GM19395 (cell line): Measurements from ENCODE around the gene HSPB8.

Experiments
- ATAC-seq: cut with Tn5 transposase; IDR thresholded peaks from one replicate; pipeline ENCODE4 v1.9.1; 2021; ENCODE audit warnings: mild to moderate bottlenecking, moderate library complexity; ENCODE audit not compliant: unreplicated experiment

The HSPB8 gene

DNA sequence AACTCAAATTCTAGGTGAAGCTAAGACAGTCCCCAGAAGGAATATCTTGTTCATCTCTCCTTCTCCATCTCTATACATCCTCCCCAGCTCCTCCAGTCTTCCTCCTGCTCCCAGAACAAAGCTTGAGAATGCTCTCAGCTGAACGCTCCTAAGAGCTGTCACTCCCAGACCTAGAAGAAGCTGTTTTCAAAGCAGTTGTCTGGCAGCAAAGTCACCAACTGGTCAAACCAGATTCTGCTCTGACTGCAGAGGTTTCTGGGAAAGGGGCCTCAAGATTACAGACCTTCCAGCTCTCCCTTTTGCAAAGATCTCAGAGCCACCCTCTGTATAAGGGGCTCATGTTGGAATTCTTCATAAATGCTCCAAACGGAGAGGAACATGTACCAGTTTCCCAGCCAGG lies 9.6 kb upstream of the HSPB8 start:
- ATAC-seq: no peak

DNA sequence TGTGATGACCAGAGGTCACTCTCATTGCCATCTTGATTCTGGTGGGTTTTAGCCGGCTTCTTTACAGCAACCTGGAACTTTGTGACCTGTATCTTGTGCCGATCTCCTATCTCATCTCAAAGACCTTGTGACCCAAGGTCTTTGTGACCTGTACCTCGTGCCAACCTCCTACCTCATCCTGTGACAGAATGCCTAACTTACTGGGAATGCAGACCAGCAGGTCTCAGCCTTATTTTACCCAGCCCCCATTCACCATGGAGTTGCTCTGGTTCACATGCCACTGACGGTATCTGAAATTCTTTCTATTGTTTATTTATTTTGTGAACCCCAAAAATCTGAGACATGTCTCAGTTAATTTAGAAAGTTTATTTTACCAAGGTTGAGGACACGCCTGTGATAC lies 7.4 kb upstream of the HSPB8 start:
- ATAC-seq: no peak

DNA sequence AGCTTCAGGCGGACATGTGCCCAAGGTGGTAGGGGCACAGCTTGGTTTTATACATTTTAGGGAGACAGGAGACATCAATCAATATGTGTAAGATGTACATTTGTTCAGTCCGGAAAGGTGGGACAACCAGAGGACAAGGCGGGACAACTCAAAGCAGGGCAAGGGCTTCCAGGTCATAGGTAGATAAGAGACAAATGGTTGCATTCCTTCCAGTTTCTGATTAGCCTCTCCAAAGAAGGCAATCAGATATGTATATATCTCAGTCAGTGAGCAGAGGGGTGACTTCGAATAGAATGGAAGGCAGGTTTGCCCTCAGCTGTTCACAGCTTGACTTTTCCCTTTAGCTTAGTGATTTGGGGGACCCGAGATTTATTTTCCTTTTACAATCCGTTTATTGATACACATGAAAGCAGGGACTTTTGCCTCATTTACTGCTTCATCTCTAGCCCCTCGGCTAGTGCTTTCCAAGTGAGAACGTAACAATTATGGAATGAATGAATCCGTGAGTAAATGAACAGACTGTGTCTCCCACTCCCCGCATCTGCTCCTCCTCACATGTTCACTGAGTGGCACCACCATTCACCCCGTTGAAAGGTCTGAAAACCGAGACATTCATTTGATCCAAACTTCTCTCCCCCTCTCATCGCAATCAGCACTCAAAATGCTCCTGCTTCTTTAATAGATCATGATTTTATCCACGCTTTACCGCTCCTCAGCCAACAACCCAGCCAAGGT lies 6.9 kb upstream of the HSPB8 start:
- ATAC-seq: no peak

DNA sequence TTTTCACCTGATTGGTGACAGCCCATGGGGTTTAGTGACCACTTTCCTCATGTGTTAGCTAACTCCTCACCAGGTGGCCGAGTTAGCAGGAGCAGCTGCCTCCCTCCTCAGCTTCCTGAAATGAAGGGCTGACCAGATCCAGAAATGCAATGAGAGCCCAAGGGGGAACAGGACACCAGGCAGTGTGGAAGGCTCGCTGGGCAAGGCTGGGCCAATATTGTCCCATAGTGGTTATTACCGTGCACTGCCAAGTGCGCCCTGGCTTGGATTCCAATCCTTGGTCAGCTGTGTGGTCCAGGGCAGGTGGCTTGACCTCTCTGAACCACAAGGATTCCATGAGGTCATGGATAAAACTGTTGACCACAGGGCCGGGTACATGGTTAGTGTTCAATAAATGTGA lies 3.6 kb upstream of the HSPB8 start:
- ATAC-seq: no peak

DNA sequence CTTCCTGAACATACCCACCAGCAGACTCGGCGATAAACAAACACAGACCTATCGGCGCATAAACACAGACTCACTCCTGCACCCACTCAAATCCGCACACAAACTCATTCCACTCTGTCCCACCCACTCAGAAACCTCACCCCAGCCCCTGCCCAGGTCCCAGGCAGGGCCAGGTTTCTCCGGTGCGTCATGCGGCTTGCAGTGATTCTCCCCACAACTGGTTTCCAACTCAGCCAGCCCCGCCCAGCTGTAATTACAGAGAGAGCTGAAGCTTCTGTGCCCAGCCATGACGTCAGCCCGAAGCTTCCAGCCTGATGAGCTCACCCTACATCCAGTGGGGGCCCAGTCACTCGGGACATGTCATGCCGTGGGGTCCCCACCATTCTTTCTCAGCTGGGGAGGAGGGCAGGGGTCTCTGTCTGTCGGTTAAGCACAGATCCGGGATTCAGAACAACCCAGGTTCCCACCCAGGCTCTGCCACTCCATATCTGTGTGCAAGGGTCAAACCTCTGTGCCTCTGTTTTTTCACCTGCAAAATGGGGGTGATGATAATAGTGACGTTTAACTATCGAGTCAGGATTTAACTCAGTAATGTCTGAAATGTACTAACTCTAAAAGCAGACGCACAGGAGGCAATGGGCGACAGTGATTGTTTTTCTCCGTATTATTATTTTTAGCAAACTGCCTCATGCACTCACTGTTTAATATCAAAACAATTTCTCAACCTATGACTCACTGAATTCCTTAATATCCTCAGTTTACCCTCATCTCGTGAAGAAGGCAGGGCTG lies 2.3 kb upstream of the HSPB8 start:
- no peak for ATAC-seq

DNA sequence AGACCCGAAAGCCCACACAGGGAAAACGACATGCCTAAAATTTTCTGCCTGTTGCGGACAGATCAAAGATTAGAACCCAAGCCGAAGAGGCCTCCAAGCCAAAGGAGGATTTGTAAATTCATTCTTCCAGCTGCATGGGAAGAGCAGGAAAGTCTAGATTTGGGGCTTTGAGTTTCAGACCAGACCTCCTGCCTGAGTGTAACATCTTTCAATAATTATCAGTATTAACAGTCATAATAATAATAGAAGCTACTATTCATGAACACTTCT lies 1.7 kb upstream of the HSPB8 start:
- no peak for ATAC-seq

DNA sequence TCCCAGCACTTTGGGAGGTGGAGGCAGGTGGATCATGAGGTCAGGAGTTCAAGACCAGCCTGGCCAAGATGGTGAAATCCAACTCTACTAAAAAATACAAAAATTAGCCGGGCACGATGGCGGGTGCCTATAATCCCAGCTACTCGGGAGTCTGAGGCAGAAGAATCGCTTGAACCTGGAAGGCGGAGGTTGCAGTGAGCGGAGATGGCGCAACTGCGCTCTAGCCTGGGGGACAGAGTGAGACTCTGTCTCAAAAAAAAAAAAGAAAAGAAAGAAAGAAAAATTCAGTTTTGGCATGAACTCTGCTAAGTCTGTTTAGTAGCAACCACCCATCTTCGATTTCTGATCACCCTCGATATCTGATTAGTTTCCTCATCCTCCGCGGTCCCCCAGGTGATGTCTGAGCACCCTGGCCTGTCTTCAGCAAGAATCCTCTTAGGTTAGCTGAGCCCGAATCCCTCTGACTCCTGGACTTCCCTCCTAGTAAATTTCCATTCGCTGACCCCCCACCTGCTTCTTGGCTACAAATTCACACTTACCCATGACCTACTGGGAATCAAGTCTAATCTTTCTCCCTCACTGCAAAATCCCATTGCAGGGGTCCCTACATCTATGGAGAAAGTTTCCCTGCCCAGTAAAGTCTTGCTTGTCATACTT lies 879 bp upstream of the HSPB8 start:
- ATAC-seq: no peak

DNA sequence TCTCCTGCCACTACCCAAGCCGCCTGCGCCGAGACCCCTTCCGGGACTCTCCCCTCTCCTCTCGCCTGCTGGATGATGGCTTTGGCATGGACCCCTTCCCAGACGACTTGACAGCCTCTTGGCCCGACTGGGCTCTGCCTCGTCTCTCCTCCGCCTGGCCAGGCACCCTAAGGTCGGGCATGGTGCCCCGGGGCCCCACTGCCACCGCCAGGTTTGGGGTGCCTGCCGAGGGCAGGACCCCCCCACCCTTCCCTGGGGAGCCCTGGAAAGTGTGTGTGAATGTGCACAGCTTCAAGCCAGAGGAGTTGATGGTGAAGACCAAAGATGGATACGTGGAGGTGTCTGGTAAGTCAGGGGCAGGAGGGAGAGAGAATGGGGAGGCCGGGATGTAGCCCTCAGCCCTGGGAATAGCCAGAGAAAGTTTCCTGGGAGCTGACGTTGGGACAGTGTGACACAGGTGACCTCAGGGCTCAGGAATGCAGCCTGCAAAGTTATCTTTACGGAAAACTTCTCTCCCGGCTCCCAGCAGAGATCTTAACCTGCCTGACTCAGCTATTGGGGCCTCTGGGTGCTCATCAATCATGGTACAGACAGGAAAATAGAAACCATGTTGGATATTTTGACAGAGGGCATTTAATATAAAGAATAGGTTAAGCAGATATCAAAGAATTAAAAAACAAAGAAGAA lies 747 bp downstream of the HSPB8 start:
- no peak for ATAC-seq

DNA sequence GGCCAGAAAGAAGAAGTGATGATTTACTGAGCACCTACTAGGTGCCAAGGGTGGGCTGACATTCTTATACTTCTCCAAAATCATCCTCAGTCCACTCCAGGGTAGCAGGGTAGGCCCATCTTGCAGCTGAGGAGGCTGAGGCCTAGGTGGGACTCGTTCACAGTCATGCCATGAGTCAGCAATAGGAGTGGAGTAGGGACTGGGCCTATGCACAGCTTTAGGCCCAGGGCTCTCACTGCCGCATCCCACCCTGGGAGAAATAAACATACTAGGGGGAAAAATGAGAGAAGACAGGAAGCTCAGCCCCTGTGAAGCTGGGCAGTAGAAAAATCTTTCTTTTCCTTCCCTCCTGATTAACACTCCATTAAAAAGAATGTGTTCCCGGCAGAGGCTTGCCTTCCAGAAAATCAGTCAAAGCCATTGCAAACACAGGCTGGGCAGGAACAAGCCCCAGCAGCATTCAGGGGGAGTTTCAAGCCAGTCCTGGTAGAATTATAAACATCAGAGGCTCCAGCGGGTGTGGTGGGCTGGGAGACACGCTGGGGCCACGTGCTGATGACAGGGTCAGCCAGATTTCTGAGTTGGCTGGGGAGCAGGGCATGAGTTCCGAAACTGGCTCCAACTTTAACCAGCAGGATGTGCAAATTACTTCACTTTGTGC lies 1.8 kb downstream of the HSPB8 start:
- ATAC-seq: no peak

DNA sequence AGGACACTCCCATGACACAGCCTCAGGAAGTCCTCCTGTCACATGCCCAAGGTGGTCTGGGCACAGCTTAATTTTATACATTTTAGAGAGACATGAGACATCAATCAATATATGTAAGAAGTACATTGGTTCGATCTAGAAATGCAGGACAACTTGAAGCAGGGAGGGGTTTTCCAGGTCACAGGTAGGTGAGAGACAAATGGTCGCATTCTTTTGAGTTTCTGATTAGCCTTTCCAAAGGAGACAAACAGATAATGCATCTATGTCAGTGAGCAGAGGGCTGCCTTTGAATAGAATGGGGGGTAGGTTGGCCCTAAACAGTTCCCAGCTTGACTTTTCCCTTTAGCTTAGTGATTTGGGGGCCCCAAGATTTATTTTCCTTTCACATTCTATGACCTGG lies 2.5 kb downstream of the HSPB8 start:
- ATAC-seq: no peak

DNA sequence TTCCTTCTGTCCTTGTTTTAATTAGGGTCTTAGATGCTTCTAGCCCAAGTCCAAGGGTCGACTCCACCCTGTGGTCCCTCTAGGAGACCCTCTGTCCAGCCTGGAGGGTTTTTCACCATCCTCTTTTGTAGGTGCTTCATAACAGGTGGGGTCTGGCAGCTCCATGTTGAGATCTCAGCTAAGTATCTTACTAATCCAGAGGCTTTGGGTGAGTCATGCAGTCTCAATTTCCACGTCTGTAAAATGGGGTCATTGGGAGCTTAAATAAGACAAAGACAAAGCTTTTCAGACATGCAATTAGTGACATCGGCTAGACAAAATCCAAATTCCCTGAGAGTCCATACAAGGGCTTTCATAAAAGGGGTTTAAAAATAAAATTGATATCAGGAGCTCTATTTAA lies 3.2 kb downstream of the HSPB8 start:
- no peak for ATAC-seq

DNA sequence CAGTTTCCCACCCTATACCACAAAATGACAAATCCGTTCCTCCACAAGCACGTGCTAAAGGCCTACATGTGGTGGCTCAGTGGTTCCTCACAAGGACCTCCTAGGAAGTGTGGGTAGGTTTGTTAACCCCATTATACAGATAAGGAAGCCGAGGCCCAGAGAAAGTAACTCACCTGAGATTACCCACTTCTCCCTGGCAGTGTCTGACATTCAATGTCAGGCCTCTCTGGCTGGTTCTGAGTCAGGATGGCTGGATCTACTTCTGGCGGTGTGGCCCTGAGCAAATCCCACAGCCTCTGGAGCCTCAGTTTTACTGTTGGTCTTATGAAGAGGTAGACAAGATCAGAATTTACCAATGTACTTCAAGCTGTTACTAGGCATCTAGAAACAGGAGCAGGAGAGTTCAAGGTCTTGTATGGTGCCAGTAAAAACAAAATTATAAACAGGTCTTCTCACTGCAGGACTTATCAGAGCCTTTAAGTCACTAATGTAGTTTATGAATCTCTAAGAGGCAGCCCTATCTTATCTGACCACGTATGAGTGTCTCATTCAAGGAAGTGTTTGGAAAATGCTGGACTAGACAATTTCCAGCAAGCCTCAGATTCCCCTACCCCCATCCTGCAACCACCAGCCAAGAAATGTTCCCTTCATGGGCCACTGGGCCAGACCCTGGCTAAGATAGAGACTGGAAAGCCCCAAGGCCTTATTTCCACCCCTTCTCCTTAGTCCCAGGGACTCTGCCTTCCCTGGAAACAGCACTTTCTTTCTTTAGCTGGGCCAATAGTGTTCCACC lies 4.2 kb downstream of the HSPB8 start:
- ATAC-seq: no peak

DNA sequence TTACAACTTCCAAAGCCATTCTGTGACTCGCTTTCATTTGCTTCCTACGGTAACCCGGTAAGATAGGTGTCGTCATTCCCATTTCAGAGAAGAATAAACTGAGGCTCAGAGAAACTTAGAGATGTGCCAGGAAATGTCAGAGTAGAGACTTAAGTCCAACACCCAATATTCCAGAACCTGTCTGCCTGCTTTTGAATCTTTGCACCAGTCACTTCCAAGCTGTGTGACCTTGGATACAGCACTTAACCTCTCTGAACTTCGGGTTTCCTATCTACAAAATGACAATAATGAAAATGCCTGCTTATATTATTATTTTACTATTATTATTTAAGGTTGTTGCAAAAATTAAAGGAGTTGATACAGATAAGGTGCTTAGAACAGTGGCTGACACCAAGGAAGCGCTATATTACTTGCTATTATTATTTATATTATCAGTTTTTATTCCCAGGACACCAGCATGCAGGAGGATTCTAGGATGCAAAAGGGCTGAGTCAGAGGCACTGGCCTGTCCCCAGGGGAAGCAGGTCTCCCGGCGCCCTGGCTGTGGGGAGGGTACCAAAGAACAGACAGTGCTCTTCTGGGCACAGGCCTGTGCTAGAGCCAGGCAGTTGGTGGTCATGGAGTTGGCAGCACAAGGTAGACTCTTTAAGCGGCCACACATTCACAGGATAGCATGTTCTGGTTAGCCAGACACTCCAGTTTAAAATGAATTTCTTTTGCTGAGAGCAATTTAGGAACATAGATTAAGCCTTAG lies 5.4 kb downstream of the HSPB8 start:
- no peak for ATAC-seq

DNA sequence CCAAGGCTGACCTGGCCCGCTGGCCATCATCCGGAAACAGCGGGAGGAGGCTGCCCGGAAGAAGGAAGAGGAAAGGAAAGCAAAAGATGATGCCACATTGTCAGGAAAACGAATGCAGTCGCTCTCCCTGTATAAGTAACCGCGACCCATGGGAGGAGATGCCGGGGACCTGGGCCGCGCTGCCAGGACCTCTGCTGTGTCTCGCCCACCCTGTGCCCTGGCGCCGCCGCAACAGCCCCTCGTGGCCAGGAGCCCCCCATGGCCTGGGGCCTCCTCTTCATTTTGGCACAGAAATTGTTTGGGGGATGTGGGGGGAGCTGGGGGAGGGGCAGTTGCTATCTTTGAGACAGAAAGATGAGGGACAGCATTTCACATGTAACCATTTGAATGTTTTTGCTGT lies 16.5 kb downstream of the HSPB8 start:
- ATAC-seq: no peak

DNA sequence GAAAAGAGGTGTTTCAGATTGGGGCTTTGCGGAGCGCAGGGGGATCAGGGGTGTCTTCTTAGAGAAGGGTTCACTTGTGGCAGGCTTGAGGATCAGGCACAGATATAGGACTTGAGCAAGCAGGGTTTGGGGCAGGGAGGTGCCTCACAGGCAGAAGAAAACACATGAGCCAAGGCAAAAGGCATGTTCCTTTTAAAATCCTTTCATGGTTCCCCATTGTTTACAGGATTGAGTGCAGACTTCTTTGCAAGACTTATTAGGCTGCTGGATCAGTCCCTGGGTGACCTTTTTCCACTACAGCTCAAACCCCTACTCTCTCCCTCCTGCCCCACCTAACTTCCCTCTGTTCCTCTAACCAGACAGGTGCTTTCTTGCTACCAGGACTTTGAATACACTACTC lies 19.7 kb downstream of the HSPB8 start:
- no peak for ATAC-seq

DNA sequence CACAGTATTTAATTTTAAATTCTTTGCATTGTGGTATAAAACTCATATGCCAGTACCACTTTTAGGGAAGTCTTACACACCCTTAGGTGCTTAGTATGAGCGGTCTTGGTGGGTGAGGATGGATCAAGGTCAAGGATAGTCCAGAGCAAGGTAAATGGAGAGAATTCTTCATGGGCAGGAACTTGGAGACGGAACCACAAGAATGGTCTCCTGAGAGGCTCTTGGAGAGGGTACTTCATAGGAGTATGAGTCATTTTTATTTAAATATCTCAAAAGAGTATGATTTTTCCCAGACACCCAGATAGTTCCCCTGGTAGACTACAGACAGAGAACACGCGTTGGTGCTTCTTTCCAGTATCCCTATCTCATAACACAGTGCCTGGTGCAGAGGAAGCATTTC lies 21.9 kb downstream of the HSPB8 start:
- no peak for ATAC-seq

DNA sequence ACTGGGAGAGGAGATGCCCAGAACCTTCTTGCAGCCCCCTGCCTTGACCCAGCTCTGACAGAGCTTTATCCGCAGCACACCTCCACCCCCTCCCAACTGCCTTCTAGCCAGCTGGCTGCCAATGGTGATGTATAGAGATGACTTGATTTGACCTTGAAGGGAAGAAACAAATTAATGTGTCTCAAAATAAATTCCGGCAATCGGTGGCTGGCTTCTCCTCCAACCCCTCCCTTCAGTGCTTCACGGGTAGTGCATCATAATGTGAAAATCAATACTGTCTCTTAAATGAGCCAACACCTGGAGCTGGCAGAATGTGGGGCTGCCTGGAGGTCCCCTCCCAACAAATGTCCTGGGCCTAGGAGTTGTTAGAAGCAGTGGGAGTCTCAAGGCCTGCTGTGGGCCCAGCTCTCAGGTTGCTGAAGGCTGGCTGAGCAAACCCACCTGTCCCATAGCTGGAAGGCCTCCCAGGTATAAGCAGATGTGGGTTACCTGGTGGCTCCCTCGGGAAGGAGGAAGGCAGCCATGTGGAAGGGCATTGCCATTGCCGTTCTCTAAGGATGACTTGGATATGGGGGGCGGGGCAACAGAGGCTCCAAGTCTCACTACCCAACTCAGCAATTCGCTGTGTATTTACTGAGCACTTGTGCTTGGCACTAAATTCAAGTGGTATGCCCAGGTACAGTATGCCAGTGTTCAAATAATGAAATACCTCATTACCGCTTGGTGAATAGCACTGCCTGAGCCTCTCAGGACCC lies 23.2 kb downstream of the HSPB8 start:
- no peak for ATAC-seq

DNA sequence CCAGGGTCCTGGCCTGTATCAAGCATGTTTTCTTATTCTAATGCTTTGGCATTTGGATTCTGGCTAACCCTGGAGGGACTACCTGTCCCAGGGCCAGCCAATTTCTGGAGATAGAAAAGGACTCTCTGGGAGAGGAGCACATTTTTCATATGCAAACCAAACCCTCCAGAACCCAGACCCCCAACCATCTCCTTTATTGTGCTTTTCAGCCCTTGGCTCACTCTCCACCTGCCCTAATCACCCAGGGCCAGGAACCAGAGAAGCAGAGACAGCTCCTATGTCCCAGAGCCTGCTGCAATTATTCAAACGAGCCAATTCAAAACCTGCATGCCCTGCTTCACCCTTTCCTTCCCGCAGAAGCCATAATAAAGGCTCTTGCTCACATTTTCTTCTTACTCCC lies 23.8 kb downstream of the HSPB8 start:
- ATAC-seq: no peak

DNA sequence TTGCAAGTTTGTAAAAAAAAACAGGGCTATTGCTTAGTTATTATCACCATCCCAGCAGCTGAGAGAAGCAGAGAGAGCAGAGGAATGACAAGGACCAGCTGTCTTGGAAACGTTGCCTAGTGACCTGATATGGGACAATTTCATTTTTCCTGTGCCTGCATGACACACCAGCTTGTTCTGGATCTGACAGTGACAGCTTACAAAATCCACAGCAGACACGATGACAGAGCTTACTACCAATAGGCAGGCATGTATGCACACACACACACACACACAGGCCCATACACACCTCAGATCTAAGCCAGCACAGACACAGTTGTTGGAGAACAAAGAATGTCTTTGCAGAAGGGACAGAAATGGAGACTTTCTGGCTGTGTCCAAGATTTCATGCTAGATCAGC lies 25.4 kb downstream of the HSPB8 start:
- no peak for ATAC-seq
